ENCODE measurements around the gene ELMO3. TPM values are rescaled to one million over a fixed set of nuclear protein-coding genes. Genes with fewer than 3 reads are reported as not detected.

Gene ELMO3
- total and polyA plus RNA-seq, 2 donors from 2014 or later: 24.2 to 33.1 TPM

DNA sequence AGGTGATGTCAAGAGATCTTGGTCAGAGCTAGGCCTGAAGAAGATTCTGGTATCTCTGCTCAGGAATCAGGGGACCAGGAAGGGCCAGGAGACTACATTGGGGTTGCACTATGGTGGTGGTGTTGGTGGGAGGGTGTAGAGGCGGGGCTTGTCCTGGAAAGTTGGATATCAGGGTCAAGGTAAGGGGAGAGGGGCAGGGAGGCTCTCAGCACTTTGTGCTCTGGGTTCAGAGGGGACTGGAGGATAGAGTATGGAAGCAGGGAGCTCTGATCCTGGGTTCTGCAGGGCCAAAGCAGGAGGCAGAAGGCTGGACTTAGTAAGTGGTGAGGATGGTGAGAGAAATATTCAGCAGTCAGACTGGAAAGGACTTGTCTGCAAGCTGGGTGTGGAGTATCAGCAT, 25.6 kb upstream of the ELMO3 start:
- FAIRE-seq: no peak
- H3K4me3 ChIP-seq (ENCODE audit: low read length in 3 of 3): peak overlapping the region in 2 of 3 donors; percentile 47 to 64

DNA sequence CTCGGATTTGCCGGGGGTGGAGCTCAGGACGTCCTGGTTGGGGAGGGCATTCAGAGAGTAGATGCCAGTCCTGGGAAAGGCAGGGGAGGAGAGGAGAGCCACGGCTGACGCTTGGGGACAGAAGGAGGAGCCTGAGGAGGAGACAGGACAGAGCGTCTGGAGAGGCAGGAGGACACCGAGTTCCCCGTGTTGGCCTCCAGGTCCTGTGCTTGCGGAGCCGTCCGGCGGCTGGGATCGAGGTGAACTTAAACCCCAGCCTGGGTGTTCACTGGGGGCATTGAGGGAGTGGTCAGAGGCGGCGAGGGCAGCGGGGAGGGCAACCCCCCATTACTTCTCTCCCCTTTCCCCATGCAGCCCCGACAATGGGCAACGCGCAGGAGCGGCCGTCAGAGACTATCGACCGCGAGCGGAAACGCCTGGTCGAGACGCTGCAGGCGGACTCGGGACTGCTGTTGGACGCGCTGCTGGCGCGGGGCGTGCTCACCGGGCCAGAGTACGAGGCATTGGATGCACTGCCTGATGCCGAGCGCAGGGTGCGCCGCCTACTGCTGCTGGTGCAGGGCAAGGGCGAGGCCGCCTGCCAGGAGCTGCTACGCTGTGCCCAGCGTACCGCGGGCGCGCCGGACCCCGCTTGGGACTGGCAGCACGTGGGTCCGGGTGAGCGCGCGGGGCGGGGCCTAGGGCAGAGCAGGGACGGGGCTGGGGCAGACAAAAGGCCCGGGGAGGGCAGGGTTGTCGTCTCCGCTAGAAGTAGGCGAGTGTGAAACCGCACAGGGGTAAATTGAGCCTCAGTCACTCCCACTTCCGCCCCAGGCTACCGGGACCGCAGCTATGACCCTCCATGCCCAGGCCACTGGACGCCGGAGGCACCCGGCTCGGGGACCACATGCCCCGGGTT, 24.9 kb upstream of the ELMO3 start:
- intact Hi-C loops (cut with DNase I): no loop called here
- DNase-seq (peak; percentile 78 to 96 (median 84)), FAIRE-seq (no peak)
- H3K27ac ChIP-seq (ENCODE audit: low read depth in 2 of 2, low read length in 2 of 2): peak overlapping the region; percentile 81 to 90
- H3K4me3 ChIP-seq (ENCODE audit: low read length in 3 of 3): peak overlapping the region; percentile 28 to 64 (median 47)
- H3K36me3 ChIP-seq (ENCODE audit: control insufficient read depth in 2 of 3, insufficient read depth in 3 of 3, low read length in 3 of 3): no peaks in the 10 kb centered on the region
- TF ChIP-seq, protein P1, sequence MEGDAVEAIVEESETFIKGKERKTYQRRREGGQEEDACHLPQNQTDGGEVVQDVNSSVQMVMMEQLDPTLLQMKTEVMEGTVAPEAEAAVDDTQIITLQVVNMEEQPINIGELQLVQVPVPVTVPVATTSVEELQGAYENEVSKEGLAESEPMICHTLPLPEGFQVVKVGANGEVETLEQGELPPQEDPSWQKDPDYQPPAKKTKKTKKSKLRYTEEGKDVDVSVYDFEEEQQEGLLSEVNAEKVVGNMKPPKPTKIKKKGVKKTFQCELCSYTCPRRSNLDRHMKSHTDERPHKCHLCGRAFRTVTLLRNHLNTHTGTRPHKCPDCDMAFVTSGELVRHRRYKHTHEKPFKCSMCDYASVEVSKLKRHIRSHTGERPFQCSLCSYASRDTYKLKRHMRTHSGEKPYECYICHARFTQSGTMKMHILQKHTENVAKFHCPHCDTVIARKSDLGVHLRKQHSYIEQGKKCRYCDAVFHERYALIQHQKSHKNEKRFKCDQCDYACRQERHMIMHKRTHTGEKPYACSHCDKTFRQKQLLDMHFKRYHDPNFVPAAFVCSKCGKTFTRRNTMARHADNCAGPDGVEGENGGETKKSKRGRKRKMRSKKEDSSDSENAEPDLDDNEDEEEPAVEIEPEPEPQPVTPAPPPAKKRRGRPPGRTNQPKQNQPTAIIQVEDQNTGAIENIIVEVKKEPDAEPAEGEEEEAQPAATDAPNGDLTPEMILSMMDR (IDR thresholded peaks at IDR 0.05; ENCODE audit: borderline replicate concordance, extremely low read depth, insufficient read depth): peak; percentile 23
- H3K4me1 ChIP-seq (ENCODE audit: control insufficient read depth in 2 of 3, insufficient read depth in 2 of 3, low read depth in 1 of 3, low read length in 3 of 3): peaks cover 0 to 46% (median 9%) of the 10 kb centered on the region in 3 donors
- no peaks in the 10 kb centered on the region for H3K9me3 ChIP-seq (ENCODE audit: control insufficient read depth in 2 of 3, insufficient read depth in 1 of 3, low read length in 3 of 3)
- peaks cover 19% of the 10 kb centered on the region for H3K27me3 ChIP-seq (ENCODE audit: control insufficient read depth, insufficient read depth, low read length)
- peak overlapping the region in 2 of 3 donors; percentile 32 to 71 for H3K9ac ChIP-seq (ENCODE audit: low read length in 3 of 3)

More for the DNA sequence above, 25.6 kb upstream of the ELMO3 start:
- no peaks in the 10 kb centered on the region for H3K9me3 ChIP-seq (ENCODE audit: control insufficient read depth in 2 of 3, insufficient read depth in 1 of 3, low read length in 3 of 3)
- H3K36me3 ChIP-seq (ENCODE audit: control insufficient read depth in 2 of 3, insufficient read depth in 3 of 3, low read length in 3 of 3): no peaks in the 10 kb centered on the region
- H3K9ac ChIP-seq (ENCODE audit: low read length in 3 of 3): peak overlapping the region in 1 of 3 donors; percentile 68
- H3K27me3 ChIP-seq (ENCODE audit: control insufficient read depth, insufficient read depth, low read length): peaks cover 23% of the 10 kb centered on the region
- peak overlapping the region; percentile 81 to 90 for H3K27ac ChIP-seq (ENCODE audit: low read depth in 2 of 2, low read length in 2 of 2)
- TF ChIP-seq, protein P1 (IDR thresholded peaks at IDR 0.05; ENCODE audit: borderline replicate concordance, extremely low read depth, insufficient read depth): no peak
- intact Hi-C loops (cut with DNase I): no loop called here
- peaks cover 0 to 40% (median 9%) of the 10 kb centered on the region in 3 donors for H3K4me1 ChIP-seq (ENCODE audit: control insufficient read depth in 2 of 3, insufficient read depth in 2 of 3, low read depth in 1 of 3, low read length in 3 of 3)
- no peak for DNase-seq

DNA sequence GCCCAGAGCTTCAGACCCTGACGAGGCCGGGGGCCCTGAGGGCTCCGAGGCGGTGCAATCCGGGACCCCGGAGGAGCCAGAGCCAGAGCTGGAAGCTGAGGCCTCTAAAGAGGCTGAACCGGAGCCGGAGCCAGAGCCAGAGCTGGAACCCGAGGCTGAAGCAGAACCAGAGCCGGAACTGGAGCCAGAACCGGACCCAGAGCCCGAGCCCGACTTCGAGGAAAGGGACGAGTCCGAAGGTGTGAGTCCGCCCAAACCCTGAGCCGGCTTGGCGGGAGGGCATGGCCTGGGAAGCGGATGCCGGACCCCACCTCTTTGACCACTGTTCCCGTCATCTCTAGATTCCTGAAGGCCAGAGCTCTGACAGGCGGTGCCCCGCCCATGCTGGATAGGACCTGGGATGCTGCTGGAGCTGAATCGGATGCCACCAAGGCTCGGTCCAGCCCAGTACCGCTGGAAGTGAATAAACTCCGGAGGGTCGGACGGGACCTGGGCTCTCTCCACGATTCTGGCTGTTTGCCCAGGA, 24.2 kb upstream of the ELMO3 start:
- Histone ChIP-seq H3K36me3 (ENCODE audit: control insufficient read depth in 2 of 3, insufficient read depth in 3 of 3, low read length in 3 of 3) (no peaks in the 10 kb centered on the region), H3K9me3 (ENCODE audit: control insufficient read depth in 2 of 3, insufficient read depth in 1 of 3, low read length in 3 of 3) (no peaks in the 10 kb centered on the region), H3K27ac (ENCODE audit: low read depth in 2 of 2, low read length in 2 of 2) (peak overlapping the region; percentile 81 to 90), H3K4me1 (ENCODE audit: control insufficient read depth in 2 of 3, insufficient read depth in 2 of 3, low read depth in 1 of 3, low read length in 3 of 3) (peaks cover 0 to 41% (median 9%) of the 10 kb centered on the region in 3 donors), H3K9ac (ENCODE audit: low read length in 3 of 3) (peak overlapping the region in 1 of 3 donors; percentile 71), H3K4me3 (ENCODE audit: low read length in 3 of 3) (peak overlapping the region in 2 of 3 donors; percentile 29 to 64), H3K27me3 (ENCODE audit: control insufficient read depth, insufficient read depth, low read length) (peaks cover 16% of the 10 kb centered on the region)
- FAIRE-seq (no peak), DNase-seq (peak in 2 of 5 donors; percentile 57 to 82)
- TF ChIP-seq, protein P1 (IDR thresholded peaks at IDR 0.05; ENCODE audit: borderline replicate concordance, extremely low read depth, insufficient read depth): no peak
- intact Hi-C loops (cut with DNase I): no loop called here
